ENCODE measurements around the gene CACNB4.
"Not testable (repeated sequence)": the region's sequence is repeated elsewhere in the genome, so short reads cannot be mapped to it uniquely, and the experiment has no call there.

CACNB4 gene

DNA sequence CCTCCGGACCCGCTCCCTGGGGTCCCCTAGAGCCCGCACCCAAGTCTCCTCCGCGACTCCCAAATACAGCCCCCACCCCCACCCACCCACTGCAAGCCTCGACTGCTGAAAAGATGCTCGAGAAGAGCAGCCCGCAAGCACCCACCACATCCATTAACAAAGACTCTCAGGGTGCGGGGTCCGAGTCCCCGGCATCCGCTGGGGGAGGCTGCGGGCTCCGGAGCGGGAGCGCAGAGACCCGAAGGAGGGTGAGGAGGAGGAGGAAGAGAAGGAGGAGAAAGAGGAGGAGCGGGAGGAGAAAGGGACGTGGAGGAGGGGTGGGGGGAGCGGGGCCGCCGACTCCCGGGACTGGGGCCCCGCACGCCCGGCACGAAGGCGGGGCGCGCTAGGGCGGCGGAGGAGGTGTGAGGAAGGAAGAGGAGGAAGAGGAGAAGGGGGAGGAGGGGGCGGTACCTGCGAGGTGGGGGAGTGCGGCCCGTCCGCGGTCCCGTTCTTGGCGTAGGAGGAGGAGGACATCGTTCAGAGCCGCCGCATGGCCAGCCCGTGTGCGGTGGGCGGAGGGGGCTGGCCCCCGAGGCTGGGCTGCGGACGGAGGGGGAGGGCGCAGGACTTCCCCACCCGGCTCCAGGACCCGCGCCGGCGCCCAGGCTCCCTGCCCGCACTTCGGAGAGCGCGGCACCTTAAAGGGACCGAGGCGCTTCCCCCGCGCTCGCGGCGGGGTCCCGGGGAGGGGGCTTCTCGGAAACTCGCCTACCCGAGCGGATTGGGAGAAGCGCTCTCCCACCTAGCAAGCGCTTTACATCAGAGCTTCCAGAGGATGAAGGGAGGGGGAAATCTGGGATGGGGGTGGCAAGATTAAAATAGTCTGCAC lies at the start of gene CACNB4:
CACNB4 (minus strand) TSS at position 549 of the 871 bp plus-strand sequence.
- DNase-seq (ENCODE audit: low read depth in 3 of 3, low spot score in 1 of 3) = no peak

DNA sequence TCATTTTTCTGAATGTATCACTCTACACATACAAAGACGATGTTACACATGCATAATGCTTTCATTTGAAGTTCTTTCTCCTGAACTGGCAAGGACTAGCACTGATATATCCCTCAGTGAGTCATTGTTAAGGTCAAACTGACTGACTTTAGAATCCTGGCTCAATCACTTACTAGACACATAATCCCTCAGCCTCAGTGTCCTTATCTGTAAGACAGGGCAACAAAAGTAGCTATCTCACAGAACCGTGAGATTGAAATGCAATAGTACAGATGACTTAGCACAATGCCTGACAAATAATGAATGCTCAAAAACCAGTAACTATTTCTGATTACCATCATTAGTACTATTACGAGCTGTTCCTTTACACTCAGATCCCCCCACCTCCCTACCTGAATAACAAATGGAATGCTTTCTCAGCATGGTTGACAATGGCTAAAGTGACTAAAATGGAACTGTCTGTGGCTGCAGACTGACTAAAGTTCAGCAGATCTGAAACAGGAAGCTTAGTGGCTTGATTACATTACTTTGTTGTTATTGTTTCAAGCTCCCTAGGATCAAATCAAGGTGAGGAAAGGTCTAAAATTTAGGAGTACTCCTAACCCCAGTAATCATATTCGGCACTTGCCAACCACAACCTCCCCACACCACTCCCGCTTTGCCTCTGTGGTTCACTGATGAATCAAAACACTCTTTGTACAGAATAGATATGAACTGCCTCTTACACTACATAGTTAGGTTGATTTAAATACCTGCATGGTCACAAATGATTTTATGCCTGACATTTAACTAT lies 35.8 kb upstream of the CACNB4 start:
- no peak for DNase-seq (ENCODE audit: low read depth in 3 of 3, low spot score in 1 of 3)

DNA sequence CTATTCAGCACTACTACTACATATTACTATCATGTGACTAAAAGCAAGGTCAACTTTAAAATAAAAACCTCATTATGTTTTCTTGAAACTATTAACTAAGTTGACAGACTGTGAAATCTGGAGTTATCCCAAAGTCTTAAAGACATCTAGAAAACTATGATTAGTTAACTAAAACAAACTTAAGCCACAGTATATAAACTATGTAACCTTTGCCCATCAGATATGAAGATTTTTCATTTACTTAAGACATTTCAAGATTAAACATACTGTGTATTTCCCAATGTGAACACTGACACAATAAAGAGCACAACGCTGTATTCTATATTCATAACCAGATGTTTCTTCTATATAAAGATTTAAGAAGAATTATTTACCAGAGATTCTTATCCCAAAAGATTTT lies 33.5 kb upstream of the CACNB4 start:
- DNase-seq (ENCODE audit: low read depth in 3 of 3, low spot score in 1 of 3) = no peak

DNA sequence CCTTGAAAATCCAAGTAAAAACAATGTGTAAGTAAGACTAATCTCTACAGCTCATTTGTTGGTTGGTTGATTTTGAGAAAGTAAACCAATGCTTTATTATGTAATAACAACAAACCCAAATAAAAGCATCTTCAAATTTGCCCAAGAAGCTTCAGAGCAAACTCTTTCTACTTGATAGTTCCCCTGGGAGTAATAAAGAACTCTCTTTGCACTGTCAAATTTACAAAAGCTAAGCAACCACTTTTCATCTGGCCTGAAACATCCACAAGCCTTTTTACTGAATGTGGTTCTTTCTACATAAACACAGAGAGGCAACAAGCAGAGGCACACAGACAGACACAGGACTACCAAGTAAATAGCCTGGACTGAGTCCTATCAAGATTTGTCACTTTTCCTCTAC lies 28.8 kb upstream of the CACNB4 start:
- DNase-seq (ENCODE audit: low read depth in 3 of 3, low spot score in 1 of 3) = no peak

DNA sequence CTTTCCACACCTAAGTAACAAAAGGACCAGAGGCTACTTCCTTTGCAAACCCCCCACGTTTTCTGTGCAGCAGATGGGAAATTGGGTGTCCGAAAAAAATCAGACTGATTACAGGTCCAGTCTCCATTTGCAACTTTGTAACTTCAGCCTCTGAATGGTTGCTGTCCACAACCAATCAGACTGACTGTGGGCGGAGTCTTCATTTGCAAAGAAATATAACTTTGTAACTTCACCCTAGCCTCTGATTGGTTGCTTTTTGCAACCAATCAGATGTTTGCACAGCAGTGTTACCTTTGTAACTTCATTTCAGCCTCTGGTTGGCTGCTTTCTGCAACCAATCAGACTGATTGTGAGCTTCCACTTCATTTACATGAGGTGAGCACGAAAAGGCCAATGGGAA lies 27.8 kb upstream of the CACNB4 start:
- DNase-seq (ENCODE audit: low read depth in 3 of 3, low spot score in 1 of 3) = no peak

DNA sequence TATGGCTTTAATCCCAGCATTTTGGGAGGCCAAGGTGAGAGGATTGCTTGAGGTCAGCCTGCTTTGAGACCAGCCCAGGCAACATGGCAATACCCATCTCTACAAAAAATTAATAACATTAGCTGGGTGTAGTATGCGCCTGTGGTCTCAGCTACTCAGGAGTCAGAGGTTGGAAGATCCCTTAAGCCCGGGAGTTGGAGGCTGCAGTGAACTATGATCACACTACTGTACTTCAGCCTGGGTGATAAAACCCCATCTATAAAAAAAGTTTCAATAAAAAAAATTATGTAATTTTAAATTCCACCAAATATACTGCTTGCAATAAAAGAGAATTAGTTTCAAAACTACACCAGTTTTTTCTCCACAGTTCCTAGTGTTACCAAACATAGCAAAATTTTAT lies 23.3 kb upstream of the CACNB4 start:
- no peak for DNase-seq (ENCODE audit: low read depth in 3 of 3, low spot score in 1 of 3)

DNA sequence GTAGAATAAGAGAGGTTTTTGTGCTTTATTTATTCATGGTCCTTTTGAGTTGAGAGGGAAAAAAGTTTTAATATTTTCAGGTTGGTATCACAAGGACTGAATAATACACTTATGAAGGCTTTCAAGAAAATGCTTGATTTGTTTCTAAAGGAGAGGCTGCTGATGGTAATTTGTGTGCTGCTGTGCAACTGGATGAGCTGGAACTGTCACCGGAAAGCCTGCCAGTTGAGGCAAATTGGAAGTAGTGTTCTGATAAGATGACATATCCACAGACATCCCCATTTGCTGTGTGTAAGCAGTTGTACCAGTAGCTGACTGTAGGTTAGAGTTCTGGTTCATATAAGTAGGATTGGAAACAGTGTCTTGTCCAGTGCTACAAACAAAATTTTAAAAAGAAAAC lies 21.6 kb upstream of the CACNB4 start:
- no peak for DNase-seq (ENCODE audit: low read depth in 3 of 3, low spot score in 1 of 3)

DNA sequence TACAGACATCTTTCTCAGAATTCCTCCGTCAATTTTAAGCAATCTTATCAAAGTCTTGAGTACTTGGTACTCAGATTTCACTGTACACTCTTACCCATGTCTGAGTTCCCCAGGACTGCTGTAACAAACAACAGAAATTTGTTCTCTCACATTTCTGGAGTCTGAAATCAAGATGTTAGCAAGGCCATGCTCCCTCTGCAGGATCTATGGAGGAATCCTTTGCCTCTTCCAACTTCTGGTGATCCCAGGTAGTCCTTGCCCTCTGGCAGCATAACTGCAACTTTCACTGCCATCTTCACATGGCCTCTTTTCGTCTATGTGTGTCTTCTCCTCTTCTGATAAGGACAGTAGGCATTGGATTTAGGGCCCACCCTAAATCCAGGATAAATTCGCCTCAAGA lies 17.1 kb upstream of the CACNB4 start:
- no peak for DNase-seq (ENCODE audit: low read depth in 3 of 3, low spot score in 1 of 3)

DNA sequence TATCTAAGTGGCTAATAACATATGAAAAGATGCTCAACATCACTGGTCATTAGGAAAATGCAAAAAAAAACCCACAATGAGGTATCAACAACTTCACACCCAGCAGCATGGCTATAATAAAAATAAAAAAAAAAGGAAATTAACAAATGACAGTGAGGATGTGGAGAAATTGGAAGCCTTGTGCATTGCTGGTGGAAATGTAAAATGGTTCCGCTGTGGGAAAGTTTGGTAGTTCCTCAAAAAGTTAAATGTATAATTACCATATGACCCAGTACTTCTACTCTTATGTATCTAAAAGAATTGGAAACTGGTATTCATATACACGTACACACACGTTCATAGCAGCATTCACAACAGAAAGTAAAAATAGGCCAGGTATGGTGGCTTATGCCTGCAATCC lies 15.5 kb upstream of the CACNB4 start:
- DNase-seq (ENCODE audit: low read depth in 3 of 3, low spot score in 1 of 3) = no peak

DNA sequence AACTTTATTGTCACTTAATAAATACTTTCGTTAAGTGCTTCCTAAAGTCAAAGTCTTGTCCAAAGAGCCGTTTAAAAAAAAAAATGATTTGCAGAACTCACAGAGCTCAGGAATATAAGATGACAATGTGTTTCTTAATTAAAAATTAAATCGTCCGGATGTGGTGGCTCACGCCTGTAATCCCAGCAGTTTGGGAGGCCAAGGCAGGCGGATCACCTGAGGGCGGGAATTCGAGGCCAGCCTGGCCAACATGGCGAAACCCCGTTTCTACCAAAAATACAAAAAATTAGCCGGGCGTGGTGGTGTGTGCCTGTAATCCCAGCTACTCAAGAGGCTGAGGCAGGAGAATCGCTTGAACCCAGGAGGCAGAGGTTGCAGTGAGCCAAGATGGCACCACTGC lies 8.3 kb upstream of the CACNB4 start:
- not testable (repeated sequence) for DNase-seq (ENCODE audit: low read depth in 3 of 3, low spot score in 1 of 3)

DNA sequence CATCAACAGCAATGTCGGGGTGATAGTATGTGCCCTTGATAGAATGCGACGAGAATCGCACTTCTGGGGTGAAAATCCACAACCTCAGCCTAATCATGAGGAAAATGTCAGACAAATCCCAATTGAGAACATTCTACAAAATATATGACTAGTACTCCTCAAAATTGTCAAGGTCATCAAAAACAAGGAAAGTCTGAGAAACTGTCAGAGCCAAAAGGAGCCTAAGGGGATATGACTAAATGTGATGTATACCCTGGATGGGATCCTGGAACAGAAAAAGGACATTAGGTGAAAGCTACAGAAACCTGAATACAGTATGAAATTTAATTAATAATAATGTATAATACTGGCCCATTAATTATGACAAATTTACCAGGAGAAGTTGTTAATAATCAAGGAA lies 7.6 kb upstream of the CACNB4 start:
- DNase-seq (ENCODE audit: low read depth in 3 of 3, low spot score in 1 of 3) = no peak

DNA sequence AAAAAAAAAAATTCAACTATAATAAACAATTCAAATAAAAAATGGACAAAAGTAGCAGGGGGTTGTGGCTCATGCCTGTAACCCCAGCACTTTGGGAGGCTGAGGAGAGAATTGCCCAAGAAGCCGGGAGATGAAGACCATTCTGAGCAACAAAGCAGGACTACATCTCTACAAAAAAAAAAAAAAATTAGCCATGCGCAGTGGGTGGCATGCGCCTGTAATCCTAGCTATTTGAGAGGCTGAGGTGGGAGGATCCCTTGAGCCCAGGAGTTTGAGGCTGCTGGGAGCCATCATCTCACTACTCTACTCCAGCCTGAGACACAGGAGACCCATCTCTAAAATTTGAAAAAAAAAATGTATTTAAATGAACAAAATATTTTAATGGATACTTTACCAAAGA lies 4.4 kb upstream of the CACNB4 start:
- no peak for DNase-seq (ENCODE audit: low read depth in 3 of 3, low spot score in 1 of 3)

DNA sequence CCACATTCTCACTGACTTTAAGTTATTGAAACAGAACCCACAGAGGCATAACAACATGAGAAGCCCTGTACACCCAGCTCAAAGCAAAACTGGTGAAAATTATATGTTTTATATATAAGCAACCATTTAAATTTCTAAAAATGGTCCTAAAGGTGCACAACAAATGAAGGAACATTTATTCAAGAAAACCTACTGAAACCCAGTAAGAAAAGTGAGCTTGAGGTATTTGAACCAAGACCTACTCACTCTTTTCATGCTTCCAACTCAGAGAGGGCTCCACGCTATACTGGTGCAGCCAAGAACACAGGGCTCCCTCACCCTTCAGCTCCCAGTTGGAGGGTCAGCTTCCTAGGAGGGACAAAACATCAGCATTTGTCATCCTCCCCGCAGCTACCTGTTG lies 2.1 kb upstream of the CACNB4 start:
- DNase-seq (ENCODE audit: low read depth in 3 of 3, low spot score in 1 of 3) = no peak

DNA sequence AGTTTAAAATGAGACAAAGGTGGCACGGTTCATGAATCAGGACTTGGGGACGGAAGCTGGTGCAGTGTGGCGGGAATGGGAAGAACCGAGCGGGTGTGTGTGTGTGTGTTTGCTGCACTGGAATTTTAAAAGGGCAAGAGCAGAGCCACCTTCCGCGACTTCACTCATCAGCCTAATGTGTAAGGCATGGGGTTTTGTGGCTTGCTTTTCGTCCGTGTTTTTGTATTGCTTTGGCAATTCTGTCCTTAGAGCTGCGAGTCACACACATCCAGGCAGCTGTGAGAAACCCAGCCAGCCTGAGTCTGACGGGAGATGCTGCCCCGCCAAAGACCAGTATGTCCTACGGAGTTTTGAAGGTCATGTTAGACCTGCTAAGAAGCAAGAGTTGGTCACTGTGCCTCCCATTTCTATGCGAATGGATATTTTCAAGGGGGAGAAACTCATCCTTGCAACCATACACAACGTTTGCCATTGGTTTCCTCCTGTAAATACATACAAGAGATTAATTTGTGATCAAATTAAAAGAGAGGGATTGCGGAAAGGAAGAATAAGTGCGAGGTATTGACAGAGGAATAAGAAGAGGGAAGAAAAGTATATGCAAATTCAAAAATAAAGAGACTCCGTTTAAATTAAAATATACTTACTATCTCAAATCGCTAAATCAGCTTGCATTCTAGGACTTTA lies 665 bp upstream of the CACNB4 start:
- DNase-seq (ENCODE audit: low read depth in 3 of 3, low spot score in 1 of 3) = no peak

DNA sequence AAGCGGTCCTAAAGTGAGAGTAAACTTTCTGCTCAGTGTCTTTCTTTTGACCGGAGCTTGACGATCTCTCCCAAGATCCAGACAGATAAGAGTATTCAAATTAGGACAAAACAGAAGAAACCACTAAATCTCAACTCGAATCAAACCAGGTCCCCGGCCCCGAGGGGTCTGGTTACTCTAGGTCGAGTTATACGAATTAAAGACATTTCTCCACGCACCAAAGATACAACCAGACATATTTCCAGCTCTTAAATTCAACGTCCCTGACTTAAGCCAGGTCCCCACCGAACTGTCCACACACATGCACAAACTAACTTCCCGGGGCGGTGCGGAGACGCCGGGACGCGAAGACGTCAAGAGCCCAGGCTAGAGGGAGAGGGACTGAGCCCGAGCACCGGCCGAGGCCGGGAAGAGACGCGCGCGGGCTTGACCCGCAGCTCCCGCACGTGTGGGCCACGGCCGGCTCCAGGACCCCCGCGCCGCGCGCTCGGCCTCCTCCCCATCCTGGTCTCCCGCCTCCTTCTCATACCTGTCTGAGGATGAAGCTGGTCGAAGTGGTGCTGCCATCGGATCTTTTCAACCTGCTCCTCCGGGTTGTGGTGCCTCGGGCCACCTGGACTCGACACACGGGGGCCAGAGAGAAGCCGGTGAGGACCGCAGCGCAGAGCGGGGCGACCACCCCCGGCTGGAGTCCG lies 896 bp downstream of the CACNB4 start:
- no peak for DNase-seq (ENCODE audit: low read depth in 3 of 3, low spot score in 1 of 3)

DNA sequence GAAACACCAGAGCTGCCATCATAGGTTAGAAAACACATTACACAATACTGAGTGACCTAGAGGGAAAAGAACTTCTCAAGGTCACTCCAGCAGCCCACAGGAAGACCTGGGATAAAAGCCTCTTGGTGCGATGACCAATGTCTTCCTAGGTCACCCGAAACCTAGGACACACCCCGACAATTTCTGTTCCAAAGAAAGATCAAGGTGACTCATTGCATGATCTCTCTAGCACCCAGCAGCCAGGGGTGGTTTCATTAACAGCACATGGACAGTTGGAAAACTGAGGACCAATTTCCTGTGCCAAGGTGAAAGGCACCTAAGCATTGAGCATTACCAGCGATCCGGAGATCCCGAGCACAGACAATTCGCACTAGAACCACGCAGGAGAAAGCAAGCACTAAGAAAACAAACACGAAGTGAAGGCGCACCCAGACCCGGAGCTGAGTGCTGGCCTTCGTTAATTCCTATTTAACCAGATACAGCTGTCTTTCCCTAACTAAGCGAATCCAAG lies 1.5 kb downstream of the CACNB4 start:
- DNase-seq (ENCODE audit: low read depth in 3 of 3, low spot score in 1 of 3) = no peak

DNA sequence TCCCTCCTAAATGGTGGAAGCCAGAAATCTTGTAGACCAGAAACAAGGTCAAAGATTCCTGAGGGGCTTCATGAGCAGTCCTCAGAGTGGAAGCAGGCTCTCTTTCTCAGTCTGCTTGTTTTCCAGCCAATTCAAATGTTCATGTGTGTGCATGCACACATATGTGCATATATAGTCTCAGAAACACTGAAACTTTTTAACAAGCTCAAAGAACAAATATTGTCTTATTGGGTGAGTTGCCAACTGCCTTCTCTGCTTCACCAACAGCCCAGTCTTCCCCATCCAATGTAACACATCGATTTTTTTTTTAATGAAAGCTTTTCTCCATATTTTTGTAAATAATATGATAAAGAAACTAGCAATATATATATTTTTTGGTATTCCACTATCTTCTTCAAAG lies 3.7 kb downstream of the CACNB4 start:
- no peak for DNase-seq (ENCODE audit: low read depth in 3 of 3, low spot score in 1 of 3)

DNA sequence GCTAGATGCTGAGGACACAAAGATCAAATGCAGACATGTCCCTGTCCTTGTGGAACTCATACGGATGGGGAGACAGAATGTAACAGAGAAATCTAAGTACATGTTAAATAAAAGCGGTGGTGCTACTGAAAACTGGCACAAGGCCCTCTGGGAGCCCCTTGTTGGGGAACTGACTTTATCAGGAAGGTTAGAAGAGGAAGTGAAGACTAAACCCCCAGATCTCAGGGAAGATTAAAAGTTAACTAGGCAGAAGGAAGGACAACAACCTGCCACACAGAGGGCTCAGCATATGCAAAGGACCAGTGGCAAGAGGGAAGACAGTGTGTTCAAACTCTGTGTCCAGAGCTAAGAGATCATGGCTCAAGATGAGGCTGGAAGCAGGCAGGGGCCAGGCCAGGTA lies 4.8 kb downstream of the CACNB4 start:
- DNase-seq (ENCODE audit: low read depth in 3 of 3, low spot score in 1 of 3) = no peak

DNA sequence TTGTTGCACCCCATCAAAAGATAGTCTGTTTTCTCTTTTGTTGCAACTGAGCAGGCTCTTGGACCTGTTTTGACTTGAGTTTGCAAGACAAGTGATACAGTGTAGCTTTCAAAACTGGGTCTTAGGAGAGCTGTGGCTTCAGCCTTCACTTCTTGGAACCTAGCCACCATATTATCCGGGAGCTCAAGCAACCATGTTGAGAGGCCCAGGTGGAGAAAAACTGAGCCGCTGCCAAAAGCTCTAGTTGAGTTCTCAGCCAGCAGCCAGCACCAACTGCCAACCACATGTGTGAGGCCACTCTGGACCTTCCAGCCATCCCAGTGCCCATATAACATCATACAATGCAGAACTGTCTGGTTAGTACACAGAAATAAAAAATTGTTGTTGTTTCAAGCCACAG lies 5.4 kb downstream of the CACNB4 start:
- no peak for DNase-seq (ENCODE audit: low read depth in 3 of 3, low spot score in 1 of 3)

DNA sequence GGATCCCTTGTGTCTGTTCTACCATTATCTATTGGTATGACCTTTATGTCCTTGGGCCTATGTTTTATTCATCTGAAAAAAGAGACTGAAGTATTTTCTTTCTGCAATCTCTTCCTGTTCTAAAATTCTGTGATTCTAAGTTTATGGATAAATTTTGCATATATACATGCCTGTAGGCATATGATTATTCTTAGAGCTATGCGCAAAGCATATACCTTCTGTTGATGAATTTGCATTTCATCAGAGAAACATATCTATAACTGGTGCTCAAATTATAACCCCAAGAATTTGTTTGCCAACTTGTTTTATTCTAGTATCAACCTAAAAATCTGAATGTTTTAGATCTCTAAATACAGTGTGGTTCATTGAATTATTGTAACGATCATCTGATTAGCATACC lies 6.7 kb downstream of the CACNB4 start:
- no peak for DNase-seq (ENCODE audit: low read depth in 3 of 3, low spot score in 1 of 3)

DNA sequence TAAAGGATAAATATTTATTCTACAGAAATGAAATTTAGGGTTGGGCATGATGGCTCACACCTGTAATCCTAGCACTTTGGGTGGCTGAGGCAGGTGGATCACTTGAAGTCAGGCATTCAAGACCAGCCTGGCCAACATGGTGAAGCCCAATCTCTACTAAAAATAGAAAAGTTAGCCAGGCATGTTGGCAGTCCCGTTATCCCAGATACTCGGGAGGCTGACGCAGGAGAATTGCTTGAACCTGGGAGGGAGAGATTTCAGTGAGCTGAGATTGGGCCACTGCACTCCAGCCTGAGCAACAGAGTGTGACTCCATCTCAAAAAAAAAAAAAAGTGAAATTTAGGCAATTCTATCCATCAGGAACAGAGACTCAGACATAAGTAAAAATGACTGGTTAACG lies 8.1 kb downstream of the CACNB4 start:
- DNase-seq (ENCODE audit: low read depth in 3 of 3, low spot score in 1 of 3) = not testable (repeated sequence)
